Nucleus accumbens (tissue), 56 donors: ENCODE data around the gene SORCS2.

Experiments
- DNase-seq, 56 donors: peaks; one replicate each; lab custom pipeline; 2025; lab: John Stamatoyannopoulos, UW

The SORCS2 gene

DNA sequence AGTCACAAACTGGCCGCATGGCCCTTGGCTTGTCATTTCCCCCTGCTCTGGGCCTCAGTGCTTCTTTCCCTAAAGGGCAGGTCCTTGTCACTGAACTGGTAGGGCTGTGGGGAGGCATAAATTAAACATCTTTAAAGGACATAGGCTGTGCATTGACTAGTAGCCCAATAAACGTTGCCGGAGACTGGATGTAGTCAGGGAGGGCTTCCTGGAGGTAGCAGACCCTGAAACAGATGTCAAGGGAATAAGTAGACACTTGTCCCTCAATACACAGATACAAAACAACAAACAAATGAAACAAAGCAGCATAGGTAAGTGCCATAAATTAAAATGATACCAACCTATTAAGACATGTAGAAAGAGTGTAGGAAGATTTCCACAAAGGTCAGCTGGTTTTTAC, 314.2 kb downstream of the SORCS2 start:
- no peak for DNase-seq

DNA sequence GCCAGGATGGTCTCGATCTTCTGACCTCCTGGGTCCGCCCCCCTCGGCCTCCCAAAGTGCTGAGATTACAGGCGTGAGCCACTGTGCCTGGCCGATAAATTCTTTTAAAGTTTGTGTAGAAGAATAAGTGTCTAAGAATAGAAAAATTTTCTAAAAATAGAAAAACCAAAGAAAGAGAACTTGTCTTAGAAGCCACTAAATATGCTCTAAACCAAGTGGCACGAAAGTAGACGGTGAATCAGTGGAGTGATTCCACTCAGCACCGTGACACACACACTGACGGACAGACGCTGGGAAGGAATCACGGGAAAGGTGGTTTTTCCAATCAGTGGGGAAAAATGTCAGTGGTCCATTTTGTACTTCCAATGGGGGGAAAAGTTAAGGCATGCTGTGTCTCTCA, 315.0 kb downstream of the SORCS2 start:
- no peak for DNase-seq

DNA sequence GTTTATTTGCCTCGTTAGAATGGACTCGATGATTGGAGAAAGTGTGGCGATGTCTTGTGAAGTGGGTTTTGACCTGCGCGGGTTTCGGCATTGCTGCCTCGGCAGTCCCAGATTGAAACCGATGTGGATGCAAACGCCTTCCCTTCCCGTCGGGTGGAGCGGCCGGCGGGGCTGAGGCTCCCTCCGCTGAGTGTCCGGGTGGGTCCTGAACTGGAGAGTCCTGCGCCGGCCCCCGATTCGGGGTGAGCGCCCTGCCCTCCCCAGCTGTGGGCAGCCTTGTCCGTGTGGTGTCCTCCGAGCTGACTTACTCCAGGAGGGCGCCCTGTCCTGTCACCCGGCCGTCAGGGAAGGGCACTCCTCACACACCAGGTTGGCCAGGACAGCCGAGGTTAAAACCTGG, 317.7 kb downstream of the SORCS2 start:
- DNase-seq: no peak

DNA sequence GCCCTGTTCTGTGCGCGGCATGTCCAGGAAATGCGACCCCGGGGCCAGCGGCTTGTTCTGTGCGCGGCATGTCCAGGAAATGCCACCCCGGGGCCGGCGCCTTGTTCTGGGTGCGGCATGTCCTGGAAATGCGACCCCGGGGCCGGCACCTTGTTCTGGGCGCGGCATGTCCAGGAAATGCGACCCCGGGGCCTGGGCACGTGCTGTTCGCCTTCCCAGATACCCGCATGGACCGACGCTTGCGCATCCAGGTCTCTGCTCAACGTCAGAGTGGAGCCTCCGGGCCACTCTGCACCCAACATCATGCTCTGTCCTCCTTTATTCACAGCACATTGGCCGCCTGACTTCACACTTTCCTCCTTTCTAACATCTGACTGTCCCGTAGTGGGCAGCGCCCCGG, 318.2 kb downstream of the SORCS2 start:
- no peak for DNase-seq

DNA sequence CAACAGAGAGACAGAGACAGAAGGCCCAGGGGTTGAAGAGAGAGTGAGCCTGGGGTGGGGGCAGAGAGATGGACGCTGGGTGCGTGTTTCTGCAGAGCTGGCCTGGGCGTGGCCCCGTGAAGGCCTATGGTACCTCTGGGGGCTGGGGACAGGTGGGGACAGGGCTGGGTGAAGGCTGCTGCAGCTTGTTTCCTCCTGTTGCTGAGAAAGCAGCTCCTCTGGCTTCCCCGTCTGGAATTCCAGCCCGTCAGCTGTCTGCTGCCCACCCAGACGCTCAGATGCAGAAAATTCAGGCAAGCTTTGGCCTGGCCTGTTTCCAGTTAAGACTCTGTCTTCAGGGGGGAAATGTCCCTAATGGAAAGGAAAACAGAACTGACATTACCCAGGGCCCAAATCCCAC, 319.2 kb downstream of the SORCS2 start:
- no peak for DNase-seq

DNA sequence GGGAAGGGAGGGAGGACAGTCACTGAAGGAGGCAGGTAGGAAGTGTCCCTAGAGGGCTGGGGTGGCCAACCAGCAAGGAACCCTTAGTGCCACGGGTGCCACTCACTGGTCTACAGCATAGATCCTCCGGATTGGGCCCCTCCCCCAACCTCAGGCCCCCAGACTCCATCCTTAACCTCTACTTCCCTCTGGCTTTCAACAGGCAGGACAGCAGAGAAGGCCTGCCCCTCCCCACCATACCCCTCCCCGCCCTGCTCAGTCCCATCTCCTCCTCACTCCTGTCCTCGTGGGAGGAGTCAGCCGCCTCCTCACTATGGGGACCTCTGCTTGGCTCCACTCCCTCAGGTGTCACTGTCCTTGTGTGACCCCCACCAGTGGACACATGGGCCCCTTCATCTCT, 320.1 kb downstream of the SORCS2 start:
- DNase-seq: no peak

DNA sequence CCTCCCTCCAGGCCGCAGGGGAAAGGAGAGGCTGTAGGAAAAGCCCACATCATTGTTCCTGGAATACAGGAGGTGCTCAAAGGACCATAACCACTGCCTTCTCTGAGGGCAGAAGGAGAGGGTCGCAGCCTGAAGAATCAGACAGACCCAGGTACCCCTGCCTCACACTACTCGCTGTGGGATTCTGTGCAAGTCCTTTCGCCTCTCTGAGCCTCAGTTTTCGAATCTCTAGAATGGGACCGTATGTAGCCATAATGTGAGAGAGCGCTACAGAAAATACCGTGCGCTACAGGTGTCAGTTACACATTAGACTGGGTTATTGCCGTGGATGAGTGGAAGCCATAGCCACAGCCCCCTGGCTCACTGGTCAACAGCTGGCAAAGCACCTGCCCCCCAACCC, 320.6 kb downstream of the SORCS2 start:
- no peak for DNase-seq

DNA sequence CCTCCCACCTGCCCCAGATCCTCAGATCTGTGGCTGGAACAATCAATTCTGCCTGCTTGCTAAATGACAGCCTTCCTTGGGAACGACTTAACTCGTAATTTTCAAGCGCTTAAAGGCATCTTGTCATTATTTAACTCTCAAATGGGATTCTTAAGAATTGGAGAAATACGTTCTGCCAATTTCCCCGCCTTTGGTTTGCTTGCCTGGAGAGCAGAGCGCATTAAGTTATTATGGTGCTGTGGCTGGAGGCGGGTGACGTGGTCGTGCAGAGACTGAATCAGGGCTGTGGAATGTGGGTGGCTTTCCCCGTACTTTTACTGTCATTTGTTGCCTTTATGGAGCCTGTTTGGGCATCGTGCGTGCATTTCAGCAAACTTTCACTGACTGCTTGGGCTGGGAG, 321.3 kb downstream of the SORCS2 start:
- peak in 24 of 56 donors; percentile 5 to 66 (median 32) for DNase-seq

DNA sequence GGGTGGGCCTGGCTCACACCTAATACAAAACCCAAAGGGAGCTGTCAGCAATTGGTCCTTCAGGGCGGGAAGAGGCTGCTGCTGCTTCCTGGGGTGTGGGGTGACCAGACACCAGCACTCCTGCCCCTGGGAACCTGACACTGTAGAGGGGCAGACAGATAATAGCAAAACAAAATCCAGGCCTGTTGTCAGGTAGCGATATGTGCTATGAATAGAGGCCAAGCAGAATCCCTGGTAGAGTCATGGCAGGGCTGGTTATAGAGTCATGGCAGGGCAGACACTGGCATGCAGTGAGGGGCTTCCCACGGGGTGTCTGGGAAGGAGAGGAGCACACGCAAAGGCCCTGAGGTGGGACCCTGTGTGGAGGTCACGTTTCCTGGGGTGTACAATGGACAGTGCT, 321.9 kb downstream of the SORCS2 start:
- no peak for DNase-seq

DNA sequence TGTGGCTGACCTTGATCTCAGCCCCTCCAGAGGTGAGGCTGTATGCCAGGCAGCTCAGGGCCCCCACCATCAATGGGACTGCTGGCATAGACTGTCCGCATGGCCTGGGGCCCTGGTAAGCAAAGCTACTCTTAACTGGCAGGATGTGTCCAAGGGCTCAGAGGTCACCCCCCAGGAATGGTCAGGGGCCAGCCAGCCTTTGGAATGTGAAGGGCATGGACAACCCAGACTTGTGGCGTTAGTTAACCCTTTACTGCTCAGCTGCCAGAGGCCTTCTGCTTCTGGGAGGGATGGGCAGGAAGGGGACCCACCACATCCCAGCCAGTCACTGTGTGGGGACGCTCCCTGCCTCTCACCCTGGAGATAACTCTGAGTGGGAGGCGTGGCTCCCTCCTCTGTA, 322.5 kb downstream of the SORCS2 start:
- no peak for DNase-seq

DNA sequence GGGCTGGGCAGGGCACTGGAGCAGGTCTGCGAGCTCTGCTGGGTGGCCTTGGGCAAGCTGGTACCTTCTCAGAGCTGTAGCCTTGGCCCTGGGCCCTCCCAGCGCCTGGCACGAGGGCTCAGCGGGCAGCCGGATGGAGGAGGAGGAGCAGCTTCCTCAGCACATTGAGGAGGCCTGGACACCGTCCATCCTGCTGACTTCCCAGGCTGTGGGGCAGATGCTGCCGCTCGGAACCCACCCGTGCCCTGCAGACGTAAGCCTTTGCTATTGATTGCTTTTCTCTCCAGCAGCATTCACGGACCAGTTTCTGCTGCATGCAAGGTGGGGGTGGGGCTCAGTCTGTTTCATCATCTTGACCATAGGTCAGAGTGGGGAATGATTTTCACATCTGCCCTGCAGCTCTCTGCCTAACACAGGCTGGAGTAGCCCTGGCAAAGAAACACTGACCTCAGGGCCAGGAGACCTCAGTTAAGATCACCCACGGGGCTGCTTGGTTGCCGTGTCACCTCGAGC, 323.1 kb downstream of the SORCS2 start:
- DNase-seq: no peak

DNA sequence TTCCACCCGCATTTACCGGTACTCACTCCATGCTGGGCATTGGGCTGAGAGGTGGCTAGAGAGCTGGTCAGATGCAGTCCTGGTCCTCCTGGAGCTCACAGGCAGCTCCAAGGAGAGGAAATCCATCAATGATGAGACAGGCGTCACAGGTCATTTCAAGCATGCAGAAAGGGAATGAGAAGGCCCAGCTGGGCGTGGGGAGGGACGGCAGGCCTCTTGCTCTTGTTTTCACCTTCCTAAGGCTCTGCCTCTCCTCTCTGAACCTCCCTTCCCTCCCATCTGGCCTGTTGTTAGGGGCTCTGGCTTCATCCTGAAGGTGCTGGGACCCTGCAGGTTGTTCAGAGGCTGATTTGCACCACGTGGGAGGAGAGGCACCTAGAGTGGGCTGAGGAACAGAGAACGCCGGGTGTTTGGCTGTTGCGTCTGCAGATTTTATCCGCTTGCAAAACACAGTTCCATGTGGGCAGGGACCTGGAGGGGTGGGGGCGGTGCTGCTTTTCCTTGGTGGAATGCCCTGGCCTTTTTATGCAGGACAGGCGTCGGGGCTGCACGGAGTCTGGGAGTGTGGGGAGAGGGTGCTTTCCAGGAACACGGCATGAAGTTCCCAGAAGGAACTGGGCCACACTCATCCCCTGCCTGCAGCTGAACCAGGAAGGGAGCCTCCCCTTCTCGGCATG, 323.9 kb downstream of the SORCS2 start:
- DNase-seq: peak in 1 of 56 donors; percentile 16

DNA sequence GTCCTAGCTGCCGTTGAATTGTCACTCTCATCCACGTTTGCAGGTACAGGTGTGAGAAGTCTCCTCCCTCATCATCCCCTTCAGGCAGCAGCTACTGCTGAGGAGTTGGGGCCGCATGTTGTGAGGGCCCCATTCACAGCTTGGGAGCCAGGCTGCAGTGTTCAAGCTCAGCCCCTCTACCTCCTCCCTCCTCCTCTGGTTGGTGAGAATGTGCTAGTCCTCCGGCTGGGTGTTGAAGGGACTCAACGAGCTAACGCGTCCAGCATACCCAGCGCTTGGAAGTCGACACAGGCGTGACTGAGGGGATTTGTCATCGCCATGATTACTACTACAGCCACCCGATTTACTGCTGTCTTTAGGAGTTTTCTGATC, 324.4 kb downstream of the SORCS2 start:
- DNase-seq: no peak

DNA sequence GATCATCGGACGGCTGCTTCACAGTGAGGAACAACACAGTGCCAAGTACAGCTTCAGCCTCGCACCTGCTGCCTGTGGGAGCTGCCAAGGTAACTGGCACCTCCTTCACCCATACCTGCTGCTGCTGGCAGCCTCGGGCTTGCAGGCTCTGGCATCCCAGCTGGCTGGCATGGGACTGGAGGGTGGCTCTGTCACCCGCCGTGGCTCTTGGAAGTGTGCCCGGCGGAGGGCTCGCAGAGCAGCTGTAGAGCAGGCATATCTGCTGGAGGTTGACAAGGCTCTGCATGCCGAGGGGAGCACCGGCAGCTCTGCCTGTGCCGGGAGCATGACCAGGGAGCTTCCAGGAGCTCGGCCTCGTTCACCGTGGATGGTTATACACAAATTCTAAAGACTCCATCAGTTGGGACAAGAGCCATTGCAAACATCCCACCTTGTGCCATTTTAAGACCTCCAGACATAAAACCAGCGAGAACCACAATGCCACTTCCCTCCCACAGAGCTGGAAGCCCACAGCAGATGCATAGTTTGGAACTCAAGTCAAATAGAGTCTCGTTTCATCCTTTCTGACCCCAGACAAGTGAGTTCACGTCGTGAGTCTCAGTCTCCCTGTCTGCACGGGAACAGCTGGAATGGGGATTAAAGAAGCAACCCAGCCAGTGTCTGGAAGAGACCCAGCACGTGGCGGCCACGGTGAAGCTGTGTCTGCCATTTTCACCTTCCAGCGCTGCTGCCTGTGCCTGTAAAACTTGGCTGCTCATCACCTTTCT, 326.7 kb downstream of the SORCS2 start:
- peak in 4 of 56 donors; percentile 6 to 41 (median 18) for DNase-seq

DNA sequence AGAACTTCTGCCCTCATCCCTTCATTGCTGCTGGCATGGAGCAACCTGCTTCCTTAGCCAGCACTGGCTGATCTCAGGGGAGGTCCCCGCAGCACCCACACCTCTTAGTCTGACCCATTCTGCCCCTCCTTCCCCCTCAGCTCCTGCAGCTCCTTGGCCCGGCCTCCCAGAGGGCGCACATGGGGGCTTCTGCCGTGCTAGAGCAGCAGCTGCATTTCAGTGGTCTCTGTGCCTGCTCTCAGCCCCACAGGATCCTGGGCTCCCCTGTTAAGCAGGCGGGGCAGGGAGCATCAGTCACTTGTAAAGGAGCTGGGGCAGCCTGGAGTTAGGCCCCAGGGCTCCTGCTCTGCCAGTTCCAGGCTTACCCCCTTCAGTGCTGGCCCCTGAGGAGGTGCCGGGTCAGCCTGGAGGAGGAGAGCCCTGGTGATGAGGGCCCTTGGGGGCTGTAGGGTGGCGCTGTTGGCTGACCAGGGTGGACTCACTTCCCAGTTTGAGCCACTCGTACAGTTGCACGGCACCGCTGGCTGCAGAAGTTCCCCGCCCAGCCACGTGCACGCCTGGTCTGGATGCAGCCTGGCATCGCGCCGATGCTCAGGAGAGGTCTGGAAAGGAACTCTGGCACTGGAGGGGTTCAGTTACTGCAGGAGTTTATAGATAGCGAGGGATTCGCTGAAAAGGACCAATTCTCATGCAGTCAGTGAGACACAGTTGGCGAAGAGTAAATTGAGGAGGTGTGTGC, 327.5 kb downstream of the SORCS2 start:
- no peak for DNase-seq

DNA sequence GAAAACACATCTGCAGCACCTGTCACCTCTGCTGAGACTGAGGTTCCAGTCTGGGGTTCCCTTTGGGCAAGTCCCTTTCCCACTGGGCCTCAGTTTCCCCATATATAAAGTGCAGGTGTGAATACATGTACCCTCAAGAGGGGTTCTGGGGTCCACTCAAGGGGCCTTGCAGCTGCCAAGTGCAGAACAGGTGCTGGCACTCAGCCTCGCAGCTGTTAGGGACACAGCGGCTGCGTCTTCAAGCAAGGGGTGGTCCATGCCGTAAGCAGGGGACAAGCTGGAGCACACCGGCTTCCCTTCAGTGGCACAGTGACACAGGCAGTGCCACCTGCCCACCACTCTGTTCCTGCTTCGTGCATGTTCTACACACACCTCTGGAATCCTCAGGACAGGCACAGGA, 329.3 kb downstream of the SORCS2 start:
- no peak for DNase-seq

DNA sequence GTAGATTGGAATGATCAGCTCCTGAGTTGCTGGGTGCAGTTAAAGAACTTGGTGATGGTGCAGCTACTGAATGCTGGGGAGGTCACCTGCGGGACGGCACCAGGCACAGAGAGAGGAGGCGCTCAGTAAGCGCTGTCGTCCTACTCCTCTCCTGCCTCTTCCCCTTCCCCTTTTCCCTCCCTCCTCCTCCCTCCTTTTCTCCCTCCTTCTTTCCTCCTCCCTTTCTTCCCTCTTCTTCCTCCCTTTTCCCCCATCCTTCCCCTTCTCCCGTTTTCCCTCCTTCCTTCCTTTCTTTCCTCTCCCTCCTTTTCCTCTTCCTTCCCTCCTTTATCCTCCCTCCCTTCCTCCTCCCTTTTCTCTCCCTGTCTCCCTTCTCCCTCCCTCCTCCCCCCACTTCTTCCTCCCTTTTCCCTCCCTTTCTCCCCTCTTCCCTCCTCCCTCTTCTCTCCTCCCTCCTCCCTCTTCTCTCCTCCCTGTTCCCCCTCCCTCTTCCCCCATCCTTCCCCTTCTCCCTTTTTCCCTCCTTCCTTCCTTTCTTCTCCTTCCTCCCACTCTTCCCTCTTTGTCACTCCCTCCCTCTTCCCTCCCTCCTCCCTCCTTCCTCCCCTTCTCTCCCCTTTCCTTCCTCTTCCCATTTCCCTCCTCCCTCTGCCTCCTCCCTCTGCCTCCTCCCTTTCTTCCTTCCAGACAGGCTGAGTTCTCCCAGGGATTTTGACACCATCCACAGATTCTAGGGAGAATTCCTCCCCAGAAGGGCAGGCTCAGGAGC, 330.3 kb downstream of the SORCS2 start:
- no peak for DNase-seq

DNA sequence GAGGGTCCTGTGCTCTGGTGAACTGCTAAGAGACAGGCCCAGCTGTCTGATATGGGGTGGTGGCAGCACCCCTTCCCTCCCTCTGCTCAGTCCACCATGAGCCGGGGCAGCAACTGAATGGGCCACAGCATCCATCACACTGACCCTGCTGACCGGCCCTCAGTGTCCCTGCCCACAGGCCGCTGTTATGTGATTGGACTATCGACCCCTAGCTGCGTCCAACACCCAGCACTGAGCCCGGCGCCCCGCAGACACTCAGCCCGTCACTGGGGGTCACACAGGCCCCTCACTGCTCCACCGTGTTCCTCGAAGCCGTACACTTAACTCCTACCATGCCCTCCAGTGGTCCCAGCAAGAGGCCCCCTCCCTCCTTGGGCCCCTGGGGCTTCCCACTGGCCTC, 331.2 kb downstream of the SORCS2 start:
- DNase-seq: no peak

DNA sequence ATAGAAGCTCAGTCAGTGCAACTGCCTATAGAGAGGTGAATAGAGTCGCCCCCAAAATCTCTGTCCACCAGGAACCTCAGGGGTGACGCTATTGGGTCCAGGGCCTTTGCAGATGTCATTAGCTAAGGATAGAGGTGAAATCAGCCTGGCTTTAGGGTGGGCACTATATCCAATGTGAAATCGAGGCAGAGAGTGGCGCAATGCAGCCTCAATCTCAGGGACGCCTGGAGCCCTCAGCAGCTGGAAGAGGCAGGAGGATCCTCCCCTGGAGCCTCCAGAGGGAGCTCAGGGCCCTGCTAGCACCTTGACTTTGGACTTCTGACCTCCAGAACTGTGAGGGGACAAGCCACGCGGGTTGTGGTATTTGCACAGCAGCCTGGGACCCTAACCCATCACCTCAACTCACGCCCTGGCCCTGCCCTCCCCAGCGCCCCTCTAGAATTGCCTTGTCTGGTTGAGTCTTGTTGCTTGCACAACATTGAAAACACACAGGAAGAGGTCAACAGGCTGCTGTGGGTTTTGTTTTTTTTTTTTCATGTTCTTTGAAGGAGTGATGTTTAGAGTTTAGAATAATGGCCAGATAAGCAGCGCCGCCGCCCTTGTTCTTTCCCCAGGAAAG, 331.8 kb downstream of the SORCS2 start:
- no peak for DNase-seq

DNA sequence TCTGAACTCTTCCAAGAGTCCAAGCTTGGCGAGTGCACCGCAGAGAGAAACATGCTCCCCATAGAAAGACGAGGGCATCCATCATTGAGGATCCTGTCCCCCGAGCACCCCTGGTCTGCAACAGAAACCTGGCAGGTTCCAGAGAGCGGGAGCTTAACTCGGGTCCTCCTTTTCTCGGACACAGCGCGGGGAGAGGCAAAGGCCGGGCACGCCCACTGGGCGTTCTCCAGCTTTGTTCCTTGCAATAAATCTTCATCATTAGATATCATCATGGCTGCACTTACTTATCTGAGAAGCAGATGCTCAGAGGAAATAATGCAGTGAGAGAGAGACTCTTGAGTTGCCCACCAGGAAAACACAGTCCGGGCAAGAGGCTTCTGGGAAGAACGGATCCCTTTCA, 332.5 kb downstream of the SORCS2 start:
- DNase-seq: no peak
